ENCODE measurements around the gene ZNF526. TPM values are rescaled to one million over a fixed set of nuclear protein-coding genes. Genes with fewer than 3 reads are reported as not detected.

ZNF526 gene
- total and polyA plus RNA-seq, 3 donors from 2014 or later = 10.1 to 12.2 (median 10.1) TPM

DNA sequence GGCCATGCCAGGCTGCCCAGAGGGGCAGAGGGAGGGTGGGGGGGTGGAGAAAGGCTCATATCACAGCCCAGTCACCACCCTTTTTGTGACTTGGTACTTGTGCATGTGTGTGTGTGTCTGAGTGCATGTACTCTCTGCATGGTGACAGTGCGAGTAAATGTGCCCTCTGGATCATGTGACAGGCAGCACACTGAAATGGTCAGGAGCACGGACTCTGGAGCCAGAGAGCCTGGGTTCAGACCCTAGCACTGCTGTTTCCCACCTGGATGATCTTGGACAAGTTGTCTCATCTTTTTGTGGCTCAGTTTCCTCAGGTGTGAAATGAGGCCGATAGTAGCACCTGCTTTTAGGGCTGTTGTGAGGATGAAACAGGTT lies 50.9 kb downstream of the ZNF526 start:
- WGBS, 2 donors = 72 to 85% methylated on average over 3 of the region's 3 CpGs
- no peak for DNase-seq
- Histone ChIP-seq H3K27ac (peak overlapping the region; percentile 91), H3K4me3 (peak overlapping the region in 1 of 2 donors; percentile 84), H3K36me3 (ENCODE audit: low read depth, missing control alignments) (no peaks in the 10 kb centered on the region), H3K4me1 (peaks cover 19% of the 10 kb centered on the region), H3K27me3 (no peaks in the 10 kb centered on the region), H3K9me3 (no peaks in the 10 kb centered on the region)
- intact Hi-C loops (cut with DNase I; ENCODE audit: low total_unique reads) = no loop called here
- TF ChIP-seq, protein P1, sequence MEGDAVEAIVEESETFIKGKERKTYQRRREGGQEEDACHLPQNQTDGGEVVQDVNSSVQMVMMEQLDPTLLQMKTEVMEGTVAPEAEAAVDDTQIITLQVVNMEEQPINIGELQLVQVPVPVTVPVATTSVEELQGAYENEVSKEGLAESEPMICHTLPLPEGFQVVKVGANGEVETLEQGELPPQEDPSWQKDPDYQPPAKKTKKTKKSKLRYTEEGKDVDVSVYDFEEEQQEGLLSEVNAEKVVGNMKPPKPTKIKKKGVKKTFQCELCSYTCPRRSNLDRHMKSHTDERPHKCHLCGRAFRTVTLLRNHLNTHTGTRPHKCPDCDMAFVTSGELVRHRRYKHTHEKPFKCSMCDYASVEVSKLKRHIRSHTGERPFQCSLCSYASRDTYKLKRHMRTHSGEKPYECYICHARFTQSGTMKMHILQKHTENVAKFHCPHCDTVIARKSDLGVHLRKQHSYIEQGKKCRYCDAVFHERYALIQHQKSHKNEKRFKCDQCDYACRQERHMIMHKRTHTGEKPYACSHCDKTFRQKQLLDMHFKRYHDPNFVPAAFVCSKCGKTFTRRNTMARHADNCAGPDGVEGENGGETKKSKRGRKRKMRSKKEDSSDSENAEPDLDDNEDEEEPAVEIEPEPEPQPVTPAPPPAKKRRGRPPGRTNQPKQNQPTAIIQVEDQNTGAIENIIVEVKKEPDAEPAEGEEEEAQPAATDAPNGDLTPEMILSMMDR (IDR thresholded peaks at IDR 0.05) = no peak
- no peak for TF ChIP-seq POLR2A (IDR thresholded peaks at IDR 0.05)

DNA sequence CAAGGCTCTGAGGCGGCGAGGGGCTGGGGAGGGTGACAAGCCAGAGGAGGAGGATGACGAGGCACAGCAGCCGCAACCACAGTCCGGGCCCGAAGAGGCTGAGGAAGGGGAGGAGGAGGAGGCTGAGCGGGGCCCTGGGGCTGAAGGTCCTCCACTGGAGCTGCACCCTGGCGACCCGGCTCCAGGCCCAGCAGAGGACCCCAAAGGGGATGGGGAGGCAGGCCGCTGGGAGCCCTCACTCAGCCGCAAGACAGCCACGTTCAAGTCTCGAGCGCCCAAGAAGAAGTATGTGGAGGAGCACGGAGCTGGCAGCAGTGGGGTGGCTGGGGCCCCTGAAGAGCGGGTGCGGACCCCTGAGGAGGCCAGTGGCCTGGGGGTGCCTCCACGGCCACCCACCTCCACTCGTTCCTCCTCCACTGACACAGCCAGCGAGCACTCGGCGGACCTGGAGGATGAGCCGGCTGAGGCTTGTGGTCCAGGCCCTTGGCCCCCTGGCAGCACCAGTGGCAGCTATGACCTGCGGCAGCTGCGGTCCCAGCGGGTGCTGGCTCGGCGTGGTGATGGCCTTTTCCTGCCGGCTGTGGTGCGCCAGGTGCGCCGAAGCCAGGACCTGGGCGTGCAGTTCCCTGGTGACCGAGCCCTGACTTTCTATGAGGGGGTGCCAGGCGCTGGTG lies 51.9 kb downstream of the ZNF526 start:
- no peak overlapping the region for H3K27ac ChIP-seq
- TF ChIP-seq, protein P1 (IDR thresholded peaks at IDR 0.05) = no peak
- TF ChIP-seq POLR2A (IDR thresholded peaks at IDR 0.05) = no peak
- H3K9me3 ChIP-seq = no peaks in the 10 kb centered on the region
- no peaks in the 10 kb centered on the region for H3K27me3 ChIP-seq
- no peak for DNase-seq
- intact Hi-C loops (cut with DNase I; ENCODE audit: low total_unique reads) = no loop called here
- no peak overlapping the region for H3K4me3 ChIP-seq
- peaks cover 25% of the 10 kb centered on the region for H3K4me1 ChIP-seq
- no peaks in the 10 kb centered on the region for H3K36me3 ChIP-seq (ENCODE audit: low read depth, missing control alignments)
- WGBS, 2 donors = 84 to 88% methylated on average over 18 to 35 of the region's 35 CpGs

DNA sequence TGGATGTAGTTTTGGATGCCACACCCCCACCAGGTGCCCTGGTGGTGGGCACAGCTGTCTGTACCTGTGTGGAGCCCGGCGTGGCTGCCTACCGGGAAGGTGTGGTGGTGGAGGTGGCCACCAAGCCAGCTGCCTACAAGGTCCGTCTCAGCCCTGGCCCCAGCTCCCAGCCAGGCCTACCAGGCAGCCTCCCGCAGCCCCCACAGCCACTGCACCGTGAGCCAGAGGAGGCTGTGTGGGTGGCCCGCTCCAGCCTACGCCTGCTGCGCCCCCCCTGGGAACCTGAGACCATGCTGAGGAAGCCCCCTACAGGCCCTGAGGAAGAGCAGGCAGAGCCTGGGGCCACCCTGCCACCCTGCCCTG lies 52.4 kb downstream of the ZNF526 start:
- H3K9me3 ChIP-seq = no peaks in the 10 kb centered on the region
- H3K4me3 ChIP-seq = no peak overlapping the region
- TF ChIP-seq, protein P1 (IDR thresholded peaks at IDR 0.05) = no peak
- no peak for TF ChIP-seq POLR2A (IDR thresholded peaks at IDR 0.05)
- no peak overlapping the region for H3K27ac ChIP-seq
- intact Hi-C loops (cut with DNase I; ENCODE audit: low total_unique reads) = no loop called here
- 93% methylated on average over 3 to 8 of the region's 9 CpGs for WGBS, 2 donors
- H3K36me3 ChIP-seq (ENCODE audit: low read depth, missing control alignments) = no peaks in the 10 kb centered on the region
- no peaks in the 10 kb centered on the region for H3K27me3 ChIP-seq
- no peak for DNase-seq
- peaks cover 30% of the 10 kb centered on the region for H3K4me1 ChIP-seq

DNA sequence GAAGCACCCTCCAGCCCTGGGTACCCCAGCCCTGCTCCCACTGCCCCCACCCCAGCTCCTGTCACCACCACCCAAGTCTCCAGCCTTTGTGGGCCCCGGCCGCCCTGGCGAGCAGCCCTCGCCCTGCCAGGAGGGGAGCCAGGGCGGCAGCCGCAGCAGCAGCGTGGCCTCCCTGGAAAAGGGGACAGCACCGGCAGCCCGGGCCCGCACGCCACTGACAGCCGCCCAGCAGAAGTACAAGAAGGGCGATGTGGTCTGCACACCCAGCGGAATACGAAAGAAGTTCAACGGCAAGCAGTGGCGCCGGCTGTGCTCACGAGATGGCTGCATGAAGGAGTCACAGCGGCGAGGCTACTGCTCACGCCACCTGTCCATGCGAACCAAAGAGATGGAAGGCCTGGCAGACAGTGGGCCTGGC lies 52.9 kb downstream of the ZNF526 start:
- H3K36me3 ChIP-seq (ENCODE audit: low read depth, missing control alignments) = no peaks in the 10 kb centered on the region
- TF ChIP-seq, protein P1 (IDR thresholded peaks at IDR 0.05) = no peak
- no peak for TF ChIP-seq POLR2A (IDR thresholded peaks at IDR 0.05)
- H3K9me3 ChIP-seq = no peaks in the 10 kb centered on the region
- WGBS, 2 donors = 94 to 96% methylated on average over 21 to 23 of the region's 23 CpGs
- no peak overlapping the region for H3K27ac ChIP-seq
- no peak overlapping the region for H3K4me3 ChIP-seq
- intact Hi-C loops (cut with DNase I; ENCODE audit: low total_unique reads) = no loop called here
- DNase-seq = no peak
- peaks cover 35% of the 10 kb centered on the region for H3K4me1 ChIP-seq
- H3K27me3 ChIP-seq = no peaks in the 10 kb centered on the region
